Naive B cell (primary cell): ENCODE measurements around the gene HS3ST4. TPM values are rescaled to one million over a fixed set of nuclear protein-coding genes. Genes with fewer than 3 reads are reported as not detected.

ENCODE experiments used
- ATAC-seq, 2 donors: fragments of 150-1000 bp; cut with Tn5 transposase; 2 replicates each; pipeline ENCODE4 v1.10.0; 2021; ENCODE audit warnings: low read depth in 2 of 2, mild to moderate bottlenecking in 2 of 2, moderate library complexity in 2 of 2
- DNase-seq: peaks from one replicate; pipeline ENCODE4 v3.0.0; 2022
- H3K27ac Mint-ChIP-seq, 6 donors: one replicate each; pipeline ENCODE4 v1.8.0; 2020 to 2022; ENCODE audit warnings: mild to moderate bottlenecking in 6 of 6, mixed read lengths in 6 of 6, moderate library complexity in 5 of 6, inconsistent platforms in 2 of 6
- H3K27me3 Mint-ChIP-seq, 3 donors: one replicate each; pipeline ENCODE4 v1.8.0; 2021 to 2022; ENCODE audit warnings: mixed read lengths in 3 of 3, mild to moderate bottlenecking in 1 of 3
- H3K36me3 Mint-ChIP-seq, 2 donors: one replicate each; pipeline ENCODE4 v1.8.0; 2020 to 2022; ENCODE audit warnings: mixed read lengths in 2 of 2, inconsistent platforms in 1 of 2, mild to moderate bottlenecking in 1 of 2
- H3K4me1 Mint-ChIP-seq, 3 donors: one replicate each; pipeline ENCODE4 v1.8.0; 2020 to 2022; ENCODE audit warnings: mixed read lengths in 3 of 3, inconsistent platforms in 1 of 3, mild to moderate bottlenecking in 1 of 3, moderate library complexity in 1 of 3
- H3K4me3 Mint-ChIP-seq, 8 donors: one replicate each; pipeline ENCODE4 v1.8.0; 2020 to 2022; ENCODE audit warnings: mild to moderate bottlenecking in 8 of 8, mixed read lengths in 8 of 8, moderate library complexity in 8 of 8, inconsistent platforms in 2 of 8
- H3K9me3 Mint-ChIP-seq, 7 donors: one replicate each; pipeline ENCODE4 v1.8.0; 2020 to 2022; ENCODE audit warnings: mixed read lengths in 7 of 7, mild to moderate bottlenecking in 5 of 7, inconsistent platforms in 2 of 7, moderate library complexity in 1 of 7
- polyA plus RNA-seq, 6 donors: library from polyadenylated mRNA; unstranded; fragments of 300-500 nt; fragmentation: Illumina TruSeq; gene quantifications; one replicate each; pipeline ENCODE4 v1.2.3, GENCODE V29; 2021; ENCODE audit warnings: low read depth in 6 of 6

The HS3ST4 gene
- polyA plus RNA-seq: not detected

DNA sequence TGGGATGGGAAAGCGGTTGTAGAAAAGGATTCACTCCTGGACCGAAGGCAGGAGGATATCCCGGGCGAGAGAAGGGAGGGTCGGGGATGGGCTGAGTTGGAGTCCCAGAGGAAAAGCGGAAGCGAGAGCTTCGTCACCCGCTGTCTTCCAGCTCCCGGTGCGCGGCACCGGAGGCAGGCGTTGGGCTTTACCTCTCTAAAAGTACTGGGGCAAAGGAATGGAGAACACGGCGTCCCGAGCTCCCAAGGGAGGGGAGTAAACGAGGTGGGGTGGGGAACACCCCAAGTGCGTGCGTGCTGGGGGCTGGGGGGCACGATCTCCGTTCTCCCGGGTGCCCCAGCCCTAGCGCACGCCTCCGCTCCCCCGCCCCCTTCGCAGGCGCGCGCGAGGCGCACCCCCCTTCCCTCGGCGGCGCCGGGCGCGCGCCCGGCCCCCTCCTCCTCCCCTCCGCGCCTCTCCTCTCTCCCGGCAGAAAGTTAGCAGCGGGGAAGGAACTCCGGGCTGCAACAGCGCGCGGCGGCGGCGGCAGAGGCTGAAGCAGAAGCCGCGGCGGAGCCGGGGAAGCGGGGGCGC lies at the start of gene HS3ST4:
Gene HS3ST4 (plus strand): TSS at position 441 of the 573 bp plus-strand sequence.
- Mint-ChIP-seq H3K27ac (peak within 1 kb of the TSS in 1 of 6 donors; percentile 47), H3K4me1 (peaks cover 5 to 9% (median 6%) of the 10 kb centered on the region in 3 donors), H3K36me3 (no peaks in the 10 kb centered on the region), H3K4me3 (peak within 1 kb of the TSS in 7 of 8 donors; percentile 29 to 78 (median 68)), H3K27me3 (peaks cover 62 to 67% (median 67%) of the 10 kb centered on the region in 3 donors), H3K9me3 (no peaks in the 10 kb centered on the region)
- DNase-seq: no peak
- no peak for ATAC-seq

DNA sequence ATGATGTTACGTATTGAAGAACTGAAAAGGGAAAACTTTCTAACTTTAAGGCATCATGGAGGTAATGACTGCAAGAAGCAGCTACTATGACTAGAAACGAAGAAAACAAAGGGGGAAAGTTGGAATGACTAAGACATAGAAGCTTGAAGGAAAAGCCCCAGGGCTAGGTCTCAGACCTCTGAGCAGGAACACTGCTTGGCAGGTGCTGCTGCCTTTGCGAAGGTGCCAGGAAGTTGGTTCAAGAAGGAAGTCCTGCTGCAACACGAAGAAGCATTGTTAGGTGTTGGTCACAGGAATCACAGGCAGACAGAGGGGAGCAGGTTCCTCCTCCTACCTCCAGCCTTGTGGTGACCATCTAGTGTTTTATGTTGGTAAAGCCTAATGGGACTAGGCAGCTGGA lies 48.1 kb upstream of the HS3ST4 start:
- DNase-seq (no peak), ATAC-seq (no peak)
- H3K27ac Mint-ChIP-seq: no peak overlapping the region
- peaks cover 15 to 23% (median 18%) of the 10 kb centered on the region in 3 donors for H3K27me3 Mint-ChIP-seq
- no peaks in the 10 kb centered on the region for H3K4me1 Mint-ChIP-seq
- H3K36me3 Mint-ChIP-seq: no peaks in the 10 kb centered on the region
- peaks cover 0 to 19% (median 4%) of the 10 kb centered on the region in 7 donors for H3K9me3 Mint-ChIP-seq
- H3K4me3 Mint-ChIP-seq: no peak overlapping the region

DNA sequence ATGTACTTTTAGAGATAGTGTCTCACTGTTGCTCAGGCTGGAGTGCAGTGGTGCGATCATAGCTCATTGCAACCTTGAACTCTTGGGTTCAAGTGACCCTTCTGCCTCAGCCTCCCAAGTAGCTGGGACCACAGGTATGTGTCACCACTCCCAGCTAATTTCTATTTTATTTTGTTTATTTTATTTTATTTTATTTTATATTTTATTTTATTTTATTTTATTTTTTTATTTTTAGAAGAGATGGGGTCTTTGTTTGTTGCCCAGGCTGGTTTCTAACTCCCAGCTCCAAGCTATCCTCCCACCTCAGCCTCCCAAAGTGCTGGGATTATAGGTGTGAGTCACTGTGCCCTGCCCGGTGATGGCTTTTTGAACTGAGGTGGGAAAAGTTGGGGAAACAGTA lies 35.1 kb upstream of the HS3ST4 start:
- Mint-ChIP-seq H3K9me3 (peaks cover 0 to 22% (median 2%) of the 10 kb centered on the region in 7 donors), H3K36me3 (no peaks in the 10 kb centered on the region), H3K27me3 (peaks cover 25 to 51% (median 35%) of the 10 kb centered on the region in 3 donors), H3K27ac (no peak overlapping the region), H3K4me1 (no peaks in the 10 kb centered on the region), H3K4me3 (no peak overlapping the region)
- ATAC-seq: no peak
- no peak for DNase-seq

DNA sequence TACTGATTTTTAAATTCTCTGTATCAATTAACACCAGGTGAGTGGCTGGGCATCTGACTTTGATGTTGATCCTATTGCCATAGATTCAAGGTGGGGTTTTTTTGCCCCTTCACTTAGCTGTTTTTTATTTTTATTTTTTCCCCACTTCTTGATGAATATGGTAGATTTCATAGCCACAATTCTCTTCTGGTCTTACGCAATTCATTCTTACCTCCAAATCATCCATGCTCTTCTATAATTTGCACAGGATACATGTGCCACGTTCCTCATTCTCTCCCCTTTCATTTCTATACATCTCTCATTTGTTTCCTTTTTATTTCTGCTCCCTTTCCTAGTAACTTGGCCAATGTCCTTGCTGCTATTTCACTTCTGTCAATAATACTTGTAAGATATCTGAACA lies 14.9 kb upstream of the HS3ST4 start:
- DNase-seq (no peak), ATAC-seq (no peak)
- peaks cover 0 to 9% (median 0%) of the 10 kb centered on the region in 3 donors for H3K27me3 Mint-ChIP-seq
- H3K4me1 Mint-ChIP-seq: no peaks in the 10 kb centered on the region
- no peak overlapping the region for H3K27ac Mint-ChIP-seq
- peaks cover 0 to 2% (median 0%) of the 10 kb centered on the region in 7 donors for H3K9me3 Mint-ChIP-seq
- no peaks in the 10 kb centered on the region for H3K36me3 Mint-ChIP-seq
- H3K4me3 Mint-ChIP-seq: no peak overlapping the region

DNA sequence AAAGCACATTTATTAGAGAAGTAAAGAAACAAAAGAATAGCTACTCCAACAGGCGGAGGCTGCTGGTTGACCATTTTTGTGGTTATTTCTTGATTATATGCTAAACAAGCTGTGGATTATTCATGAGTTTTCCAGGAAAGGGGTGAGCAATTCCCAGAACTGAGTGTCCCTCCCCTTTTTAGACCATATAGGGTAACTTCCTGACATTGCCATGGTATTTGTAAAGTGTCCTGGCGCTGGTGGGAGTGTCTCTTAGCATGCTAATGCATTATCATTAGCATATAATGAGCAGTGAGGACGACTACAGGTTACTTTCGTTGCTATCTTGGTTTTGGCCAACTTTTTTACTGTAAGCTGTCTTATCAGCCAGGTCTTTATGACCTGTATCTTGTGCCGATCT lies 12.2 kb upstream of the HS3ST4 start:
- Mint-ChIP-seq H3K9me3 (peaks cover 0 to 3% (median 0%) of the 10 kb centered on the region in 7 donors), H3K4me3 (no peak overlapping the region), H3K27ac (no peak overlapping the region), H3K27me3 (peaks cover 0 to 9% (median 0%) of the 10 kb centered on the region in 3 donors), H3K4me1 (no peaks in the 10 kb centered on the region), H3K36me3 (no peaks in the 10 kb centered on the region)
- no peak for DNase-seq
- no peak for ATAC-seq

DNA sequence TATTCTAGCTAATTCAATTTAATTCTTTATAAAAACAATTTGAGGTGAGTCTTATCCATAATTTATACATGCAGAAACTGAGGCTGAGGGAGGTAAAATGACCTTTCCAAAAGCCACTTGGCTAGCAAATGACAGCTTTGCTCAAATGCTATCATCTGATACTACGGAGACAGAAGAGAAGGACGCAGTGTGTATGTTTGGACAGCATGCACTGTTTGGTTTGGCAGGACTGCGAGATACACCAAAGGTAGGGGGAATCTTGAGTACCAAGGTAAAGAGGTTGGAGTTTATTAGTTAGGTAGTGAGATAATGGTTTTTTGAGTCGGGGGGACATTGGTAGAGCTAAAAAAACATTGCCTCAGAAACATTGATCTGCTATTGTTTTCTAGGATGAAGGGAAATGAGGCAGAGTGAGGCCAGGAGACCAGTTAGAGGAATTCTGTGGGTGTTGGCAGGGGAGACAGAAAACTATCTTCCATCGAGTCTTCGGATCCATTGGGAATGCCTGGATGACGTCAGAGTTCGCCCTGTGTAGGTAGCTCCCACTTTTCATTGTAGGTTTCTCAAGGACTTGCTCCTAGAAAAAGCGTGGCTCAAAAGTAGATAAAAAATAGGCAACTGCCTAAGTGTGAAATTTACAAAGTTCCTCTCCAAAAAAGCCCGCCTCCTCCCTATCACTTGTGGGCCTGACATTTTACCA lies 2.5 kb upstream of the HS3ST4 start:
- H3K4me1 Mint-ChIP-seq: peaks cover 5 to 9% (median 6%) of the 10 kb centered on the region in 3 donors
- H3K27me3 Mint-ChIP-seq: peaks cover 39 to 46% (median 45%) of the 10 kb centered on the region in 3 donors
- peaks cover 0 to 10% (median 0%) of the 10 kb centered on the region in 7 donors for H3K9me3 Mint-ChIP-seq
- ATAC-seq (no peak), DNase-seq (no peak)
- H3K4me3 Mint-ChIP-seq: no peak overlapping the region
- H3K27ac Mint-ChIP-seq: no peak overlapping the region
- H3K36me3 Mint-ChIP-seq: no peaks in the 10 kb centered on the region

DNA sequence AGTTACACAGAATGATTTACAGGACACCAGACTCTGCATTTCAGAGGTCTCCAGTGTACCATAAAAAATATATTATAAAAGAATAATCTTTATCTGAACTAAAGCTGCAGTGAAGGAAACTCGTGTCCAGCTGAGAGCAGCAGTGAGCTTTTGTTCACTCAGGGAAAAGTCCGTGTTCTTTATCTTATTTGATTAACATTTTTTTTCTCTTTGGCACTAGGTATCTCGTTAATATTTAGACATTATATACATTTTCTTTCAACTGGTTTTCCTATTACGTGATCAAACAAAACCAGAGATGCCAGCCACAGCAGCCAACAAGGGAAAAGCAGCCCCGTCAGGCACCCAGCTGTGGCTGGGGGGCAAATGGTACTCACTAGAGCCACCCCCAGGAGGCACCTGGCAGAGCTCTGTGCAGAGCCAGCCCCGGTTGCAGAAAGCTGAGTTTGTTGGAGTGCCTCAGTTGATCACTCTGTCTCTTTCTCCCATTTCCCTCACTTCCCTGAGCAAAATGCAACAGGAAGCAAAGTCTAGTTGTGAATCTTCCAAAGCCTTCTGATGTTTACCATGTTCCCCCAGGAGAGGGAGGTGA lies 1.1 kb upstream of the HS3ST4 start:
- Mint-ChIP-seq H3K27me3 (peaks cover 53 to 59% (median 57%) of the 10 kb centered on the region in 3 donors), H3K4me3 (peak overlapping the region in 6 of 8 donors; percentile 14 to 75 (median 57)), H3K27ac (no peak overlapping the region), H3K36me3 (no peaks in the 10 kb centered on the region), H3K9me3 (peaks cover 0 to 6% (median 0%) of the 10 kb centered on the region in 7 donors), H3K4me1 (peaks cover 5 to 9% (median 6%) of the 10 kb centered on the region in 3 donors)
- no peak for DNase-seq
- ATAC-seq: no peak

DNA sequence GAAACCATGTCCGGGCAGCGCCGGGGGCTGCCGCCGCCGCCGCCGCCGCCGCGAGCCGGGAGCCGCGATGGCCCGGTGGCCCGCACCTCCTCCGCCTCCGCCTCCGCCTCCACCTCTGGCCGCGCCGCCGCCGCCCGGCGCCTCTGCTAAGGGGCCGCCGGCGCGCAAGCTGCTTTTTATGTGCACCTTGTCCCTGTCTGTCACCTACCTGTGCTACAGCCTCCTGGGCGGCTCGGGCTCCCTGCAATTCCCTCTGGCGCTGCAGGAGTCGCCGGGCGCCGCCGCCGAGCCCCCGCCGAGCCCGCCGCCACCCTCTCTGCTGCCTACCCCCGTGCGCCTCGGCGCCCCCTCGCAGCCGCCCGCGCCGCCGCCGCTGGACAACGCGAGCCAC lies 587 bp downstream of the HS3ST4 start:
- no peak for DNase-seq
- Mint-ChIP-seq H3K27ac (no peak overlapping the region), H3K4me1 (peaks cover 5 to 9% (median 6%) of the 10 kb centered on the region in 3 donors), H3K4me3 (no peak overlapping the region), H3K36me3 (no peaks in the 10 kb centered on the region), H3K27me3 (peaks cover 64 to 70% (median 65%) of the 10 kb centered on the region in 3 donors), H3K9me3 (no peaks in the 10 kb centered on the region)
- ATAC-seq: no peak

DNA sequence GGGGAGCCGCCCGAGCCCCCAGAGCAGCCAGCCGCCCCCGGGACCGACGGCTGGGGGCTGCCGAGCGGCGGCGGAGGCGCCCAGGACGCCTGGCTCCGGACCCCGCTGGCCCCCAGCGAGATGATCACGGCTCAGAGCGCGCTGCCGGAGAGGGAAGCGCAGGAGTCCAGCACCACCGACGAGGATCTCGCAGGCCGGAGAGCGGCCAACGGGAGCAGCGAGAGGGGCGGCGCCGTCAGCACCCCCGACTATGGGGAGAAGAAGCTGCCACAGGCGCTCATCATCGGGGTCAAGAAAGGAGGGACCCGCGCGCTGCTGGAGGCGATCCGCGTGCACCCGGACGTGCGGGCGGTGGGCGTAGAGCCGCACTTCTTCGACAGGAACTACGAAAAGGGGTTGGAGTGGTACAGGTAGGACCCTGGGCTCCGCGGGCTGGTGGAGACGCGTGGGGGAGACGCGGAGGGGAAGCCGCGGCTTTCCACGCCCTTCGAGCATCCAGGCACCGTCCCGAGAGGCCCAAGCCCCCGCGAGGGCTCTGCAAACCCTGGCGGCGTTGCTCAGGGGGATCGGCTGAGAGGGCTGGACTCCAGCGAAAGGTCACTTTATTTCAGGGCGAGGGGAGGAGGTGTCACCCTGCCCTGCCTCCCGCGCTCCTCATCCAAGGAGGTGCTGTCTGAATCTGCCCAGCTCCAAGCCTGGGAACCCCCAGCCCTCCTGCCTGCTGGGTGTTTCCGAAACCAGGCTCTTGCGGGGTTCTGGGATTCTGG lies 1.2 kb downstream of the HS3ST4 start:
- peaks cover 67 to 76% (median 68%) of the 10 kb centered on the region in 3 donors for H3K27me3 Mint-ChIP-seq
- H3K4me3 Mint-ChIP-seq: peak overlapping the region in 3 of 8 donors; percentile 30 to 63 (median 47)
- no peaks in the 10 kb centered on the region for H3K36me3 Mint-ChIP-seq
- H3K4me1 Mint-ChIP-seq: peaks cover 5 to 9% (median 6%) of the 10 kb centered on the region in 3 donors
- peaks cover 0 to 2% (median 0%) of the 10 kb centered on the region in 7 donors for H3K9me3 Mint-ChIP-seq
- no peak overlapping the region for H3K27ac Mint-ChIP-seq
- ATAC-seq (no peak), DNase-seq (no peak)

DNA sequence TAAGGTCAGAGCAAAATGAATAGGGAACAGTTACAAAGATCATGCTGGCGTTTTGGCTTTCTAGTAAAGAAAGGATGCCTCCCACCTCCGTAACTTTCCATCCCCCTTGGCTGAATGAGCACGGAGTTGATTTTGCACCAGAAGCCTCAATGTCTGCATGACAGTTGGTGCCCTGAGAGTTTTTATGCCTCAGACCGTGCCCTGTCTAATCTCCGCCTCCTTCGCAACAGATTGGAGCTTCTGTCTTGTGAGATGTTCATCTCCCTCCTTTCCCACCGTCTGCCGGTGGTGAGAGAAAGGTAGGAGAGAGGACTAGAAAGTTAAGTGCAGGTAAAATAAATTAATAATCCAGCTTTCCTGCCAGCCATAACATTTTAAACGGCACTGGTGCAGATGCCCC lies 1.9 kb downstream of the HS3ST4 start:
- no peak for ATAC-seq
- Mint-ChIP-seq H3K27ac (no peak overlapping the region), H3K4me1 (peaks cover 5 to 9% (median 6%) of the 10 kb centered on the region in 3 donors), H3K4me3 (peak overlapping the region in 3 of 8 donors; percentile 30 to 63 (median 47)), H3K27me3 (peaks cover 65 to 83% (median 75%) of the 10 kb centered on the region in 3 donors), H3K36me3 (no peaks in the 10 kb centered on the region), H3K9me3 (peaks cover 0 to 3% (median 0%) of the 10 kb centered on the region in 7 donors)
- DNase-seq: no peak

DNA sequence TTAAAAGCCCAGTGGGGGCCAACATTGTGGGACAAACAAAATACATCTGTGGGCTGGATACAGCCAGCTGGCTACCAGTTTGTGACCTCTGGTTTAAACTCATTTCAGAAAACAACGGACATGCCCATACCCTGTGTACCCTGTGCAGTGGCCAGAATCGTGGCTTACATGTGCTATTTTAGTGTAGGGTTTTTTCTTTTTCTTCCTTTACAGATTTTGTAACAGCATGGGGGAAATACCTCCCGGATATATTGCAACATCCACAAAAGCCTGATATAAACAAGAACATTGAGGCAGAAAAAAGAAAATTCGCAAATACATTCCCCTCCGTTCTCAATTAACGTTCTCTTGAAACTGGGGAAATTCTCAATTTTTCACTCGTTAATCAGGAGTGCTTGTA lies 7.3 kb downstream of the HS3ST4 start:
- Mint-ChIP-seq H3K4me3 (no peak overlapping the region), H3K27ac (no peak overlapping the region), H3K9me3 (peaks cover 0 to 10% (median 5%) of the 10 kb centered on the region in 7 donors), H3K4me1 (no peaks in the 10 kb centered on the region), H3K27me3 (peaks cover 46 to 57% (median 56%) of the 10 kb centered on the region in 3 donors), H3K36me3 (no peaks in the 10 kb centered on the region)
- ATAC-seq (no peak), DNase-seq (no peak)

DNA sequence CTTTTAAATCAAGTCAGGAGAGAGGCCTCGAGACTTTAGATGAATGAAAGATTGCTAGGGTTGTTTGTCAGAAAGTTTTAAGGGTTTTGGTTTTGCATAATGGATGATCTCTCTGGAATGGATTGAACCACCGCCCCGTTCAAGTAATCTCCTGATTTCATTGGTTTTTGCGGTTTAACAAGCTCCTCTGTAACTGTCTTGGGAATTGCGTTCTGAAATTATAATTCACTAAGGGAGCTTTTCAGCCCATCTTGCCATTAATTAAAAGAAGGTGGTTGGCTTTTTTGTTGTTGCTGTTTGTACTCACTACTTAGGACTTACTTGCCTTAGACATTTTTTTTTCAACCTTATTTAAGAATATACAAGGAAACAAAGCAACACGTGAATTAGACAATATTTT lies 8.8 kb downstream of the HS3ST4 start:
- ATAC-seq: no peak
- Mint-ChIP-seq H3K9me3 (peaks cover 0 to 10% (median 5%) of the 10 kb centered on the region in 7 donors), H3K4me3 (no peak overlapping the region), H3K4me1 (no peaks in the 10 kb centered on the region), H3K27me3 (peaks cover 32 to 49% (median 44%) of the 10 kb centered on the region in 3 donors), H3K36me3 (no peaks in the 10 kb centered on the region), H3K27ac (no peak overlapping the region)
- DNase-seq: no peak

DNA sequence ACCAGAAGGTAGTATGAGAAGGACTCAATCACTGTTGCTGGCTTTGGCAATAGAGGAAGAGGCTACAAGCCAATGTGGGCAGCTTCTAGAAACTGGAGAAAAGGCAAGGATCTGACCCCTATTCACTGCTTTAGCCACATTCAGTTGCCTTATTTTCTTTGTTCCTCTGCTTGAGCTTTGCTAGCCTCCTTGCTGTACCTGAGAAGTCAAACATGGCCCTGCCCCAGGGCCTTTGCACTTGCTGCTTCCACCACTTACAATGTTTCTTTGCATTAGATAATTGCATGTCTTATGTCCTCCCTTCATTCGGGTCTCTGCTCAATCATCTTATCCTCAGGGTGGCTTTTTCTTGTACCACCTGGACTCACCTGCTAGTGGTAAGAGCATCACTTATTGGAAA lies 15.8 kb downstream of the HS3ST4 start:
- Mint-ChIP-seq H3K9me3 (peaks cover 0 to 12% (median 1%) of the 10 kb centered on the region in 7 donors), H3K27me3 (peaks cover 11 to 15% (median 15%) of the 10 kb centered on the region in 3 donors), H3K27ac (peak overlapping the region in 1 of 6 donors; percentile 60), H3K4me1 (no peaks in the 10 kb centered on the region), H3K4me3 (no peak overlapping the region), H3K36me3 (no peaks in the 10 kb centered on the region)
- DNase-seq: no peak
- ATAC-seq: no peak
